Stimulated activated CD4-positive, alpha-beta T cell treated with anti-CD3 and anti-CD28 coated beads, Interleukin-4, amount 100 ng/mL, for 1 hour (primary cell): ENCODE results near the gene CPXM2.

Source experiments
- DNase-seq: peaks from one replicate; pipeline ENCODE4 v3.0.0-alpha.2; 2020

The CPXM2 gene

GRCh38 chr10:123795846-123796590, 95.6 kb downstream of the CPXM2 start:
- DNase-seq: no peak

GRCh38 chr10:123795196-123795780, 96.3 kb downstream of the CPXM2 start:
- no peak for DNase-seq

GRCh38 chr10:123792248-123792978, 99.2 kb downstream of the CPXM2 start:
- DNase-seq: no peak

GRCh38 chr10:123790132-123790885, 101.3 kb downstream of the CPXM2 start:
- DNase-seq: no peak

GRCh38 chr10:123788981-123789380, 102.6 kb downstream of the CPXM2 start:
- DNase-seq: no peak

GRCh38 chr10:123787566-123787965, 104.0 kb downstream of the CPXM2 start:
- no peak for DNase-seq

- no peak for DNase-seq
Measured at GRCh38 chr10:123786896-123787295, 104.7 kb downstream of the CPXM2 start.

- DNase-seq: no peak
Measured at GRCh38 chr10:123786306-123786705, 105.3 kb downstream of the CPXM2 start.

GRCh38 chr10:123784646-123785045, 107.0 kb downstream of the CPXM2 start:
- no peak for DNase-seq

GRCh38 chr10:123784216-123784615, 107.4 kb downstream of the CPXM2 start:
- DNase-seq: no peak

GRCh38 chr10:123783296-123783695, 108.3 kb downstream of the CPXM2 start:
- DNase-seq: no peak

GRCh38 chr10:123782549-123782948, 109.1 kb downstream of the CPXM2 start:
- DNase-seq: no peak

GRCh38 chr10:123781956-123782500, 109.6 kb downstream of the CPXM2 start:
- DNase-seq: no peak

GRCh38 chr10:123781324-123781900, 110.2 kb downstream of the CPXM2 start:
- no peak for DNase-seq

GRCh38 chr10:123778719-123779517, 112.7 kb downstream of the CPXM2 start:
- no peak for DNase-seq

- no peak for DNase-seq
Measured at GRCh38 chr10:123777881-123778280, 113.7 kb downstream of the CPXM2 start.

- no peak for DNase-seq
Measured at GRCh38 chr10:123774132-123774742, 117.4 kb downstream of the CPXM2 start.

- no peak for DNase-seq
Measured at GRCh38 chr10:123772645-123773508, 118.7 kb downstream of the CPXM2 start.

- DNase-seq: no peak
Measured at GRCh38 chr10:123771877-123772644, 119.5 kb downstream of the CPXM2 start.
